Fibroblast of lung (primary cell): ENCODE measurements around the gene EEF1G.

Experiments used
- EZH2 ChIP-seq: IDR thresholded peaks from 2 replicates; pipeline ENCODE4 v1.5.1; 2012; ENCODE audit warnings: low read length, control low read depth, mild to moderate bottlenecking; ENCODE audit errors: missing control alignments
- TF ChIP-seq, protein P1 (sequence below), 2 donors: IDR thresholded peaks in 1 of 2; conservative IDR thresholded peaks in 1 of 2; 1 replicate in 1 of 2; 2 replicates in 1 of 2; pipeline ENCODE4 v1.5.1; 2011 to 2012; ENCODE audit warnings: low read length in 2 of 2, control low read depth in 1 of 2, inconsistent platforms in 1 of 2, low read depth in 1 of 2, mild to moderate bottlenecking in 1 of 2

GRCh38 chr11:62600367-62601121, 26.9 kb upstream of the EEF1G start:
- TF ChIP-seq, protein P1, sequence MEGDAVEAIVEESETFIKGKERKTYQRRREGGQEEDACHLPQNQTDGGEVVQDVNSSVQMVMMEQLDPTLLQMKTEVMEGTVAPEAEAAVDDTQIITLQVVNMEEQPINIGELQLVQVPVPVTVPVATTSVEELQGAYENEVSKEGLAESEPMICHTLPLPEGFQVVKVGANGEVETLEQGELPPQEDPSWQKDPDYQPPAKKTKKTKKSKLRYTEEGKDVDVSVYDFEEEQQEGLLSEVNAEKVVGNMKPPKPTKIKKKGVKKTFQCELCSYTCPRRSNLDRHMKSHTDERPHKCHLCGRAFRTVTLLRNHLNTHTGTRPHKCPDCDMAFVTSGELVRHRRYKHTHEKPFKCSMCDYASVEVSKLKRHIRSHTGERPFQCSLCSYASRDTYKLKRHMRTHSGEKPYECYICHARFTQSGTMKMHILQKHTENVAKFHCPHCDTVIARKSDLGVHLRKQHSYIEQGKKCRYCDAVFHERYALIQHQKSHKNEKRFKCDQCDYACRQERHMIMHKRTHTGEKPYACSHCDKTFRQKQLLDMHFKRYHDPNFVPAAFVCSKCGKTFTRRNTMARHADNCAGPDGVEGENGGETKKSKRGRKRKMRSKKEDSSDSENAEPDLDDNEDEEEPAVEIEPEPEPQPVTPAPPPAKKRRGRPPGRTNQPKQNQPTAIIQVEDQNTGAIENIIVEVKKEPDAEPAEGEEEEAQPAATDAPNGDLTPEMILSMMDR (conservative IDR thresholded peaks at IDR 0.05 in 1 of 2, IDR thresholded peaks at IDR 0.05 in 1 of 2; ENCODE audit: low read depth in 1 of 2, low read length in 2 of 2), result no peak
- TF ChIP-seq EZH2, result no peak
